ENCODE data around the gene FAM174C.

Gene FAM174C

GRCh38 chr19:1275976-1276627, 772 bp downstream of the FAM174C start:
- DNase-seq = no peak

GRCh38 chr19:1276628-1277022, 1.3 kb downstream of the FAM174C start:
- peak; percentile 49 for DNase-seq

- DNase-seq = no peak
Observed at GRCh38 chr19:1277061-1277460, 1.7 kb downstream of the FAM174C start.

- no peak for DNase-seq
Observed at GRCh38 chr19:1278074-1278473, 2.7 kb downstream of the FAM174C start.

GRCh38 chr19:1278713-1279660, 3.7 kb downstream of the FAM174C start:
- no peak for DNase-seq

- DNase-seq = peak; percentile 77
Observed at GRCh38 chr19:1279782-1280341, 4.5 kb downstream of the FAM174C start.

- no peak for DNase-seq
Observed at GRCh38 chr19:1280636-1281568, 5.6 kb downstream of the FAM174C start.

GRCh38 chr19:1281569-1282287, 6.4 kb downstream of the FAM174C start:
- DNase-seq = no peak

- DNase-seq = no peak
Observed at GRCh38 chr19:1282588-1283206, 7.4 kb downstream of the FAM174C start.

- no peak for DNase-seq
Observed at GRCh38 chr19:1283207-1283916, 8.0 kb downstream of the FAM174C start.

- no peak for DNase-seq
Observed at GRCh38 chr19:1283917-1284292, 8.6 kb downstream of the FAM174C start.

GRCh38 chr19:1284293-1284978, 9.1 kb downstream of the FAM174C start:
- DNase-seq = no peak

GRCh38 chr19:1284979-1285736, 9.8 kb downstream of the FAM174C start:
- DNase-seq = no peak

- DNase-seq = no peak
Observed at GRCh38 chr19:1285737-1286360, 10.5 kb downstream of the FAM174C start, which contains the start of gene EFNA2. EFNA2 (plus strand) TSS chr19:1285873; CDS start chr19:1286169, 296 bp downstream.

- no peak for DNase-seq
Observed at GRCh38 chr19:1286487-1287353, 11.4 kb downstream of the FAM174C start.

GRCh38 chr19:1287354-1288225, 12.3 kb downstream of the FAM174C start:
- DNase-seq = no peak

GRCh38 chr19:1288226-1288612, 12.9 kb downstream of the FAM174C start:
- no peak for DNase-seq
